HG02642 (cell line): Measurements from ENCODE around the gene KRR1.
A peak's percentile ranks its signal among the peaks of the same experiment; 100 is the strongest.
"Not testable (repeated sequence)": the region's sequence is repeated elsewhere in the genome, so short reads cannot be mapped to it uniquely, and the experiment has no call there.

Experiments used
- ATAC-seq: cut with Tn5 transposase; IDR thresholded peaks from one replicate; pipeline ENCODE4 v1.9.1; 2021; ENCODE audit warnings: mild to moderate bottlenecking; ENCODE audit not compliant: unreplicated experiment, poor library complexity

KRR1 gene

GRCh38 chr12:75526655-75527511, 15.5 kb upstream of the KRR1 start:
- ATAC-seq, result peak; percentile 99

GRCh38 chr12:75525263-75525662, 13.9 kb upstream of the KRR1 start:
- no peak for ATAC-seq

GRCh38 chr12:75522124-75522523, 10.7 kb upstream of the KRR1 start:
- not testable (repeated sequence) for ATAC-seq

GRCh38 chr12:75521224-75521623, 9.8 kb upstream of the KRR1 start:
- ATAC-seq, result not testable (repeated sequence)

GRCh38 chr12:75509621-75510020, 1.8 kb downstream of the KRR1 start:
- ATAC-seq, result no peak

- no peak for ATAC-seq
Observed at GRCh38 chr12:75508159-75508558, 3.2 kb downstream of the KRR1 start.

- no peak for ATAC-seq
Observed at GRCh38 chr12:75507086-75507485, 4.3 kb downstream of the KRR1 start.

- ATAC-seq, result peak; percentile 53
Observed at GRCh38 chr12:75505706-75506312, 5.6 kb downstream of the KRR1 start.

GRCh38 chr12:75503866-75504265, 7.5 kb downstream of the KRR1 start:
- no peak for ATAC-seq

- ATAC-seq, result no peak
Observed at GRCh38 chr12:75503459-75503858, 8.0 kb downstream of the KRR1 start.

- ATAC-seq, result no peak
Observed at GRCh38 chr12:75491169-75491568, 20.2 kb downstream of the KRR1 start.

GRCh38 chr12:75489613-75490210, 21.7 kb downstream of the KRR1 start:
- peak; percentile 62 for ATAC-seq

GRCh38 chr12:75489187-75489586, 22.2 kb downstream of the KRR1 start:
- no peak for ATAC-seq

GRCh38 chr12:75488553-75488952, 22.9 kb downstream of the KRR1 start:
- no peak for ATAC-seq

GRCh38 chr12:75487308-75487707, 24.1 kb downstream of the KRR1 start:
- no peak for ATAC-seq

GRCh38 chr12:75484450-75484849, 27.0 kb downstream of the KRR1 start:
- ATAC-seq, result not testable (repeated sequence)

- ATAC-seq, result no peak
Observed at GRCh38 chr12:75483431-75483830, 28.0 kb downstream of the KRR1 start.

- no peak for ATAC-seq
Observed at GRCh38 chr12:75482646-75483045, 28.8 kb downstream of the KRR1 start.

- ATAC-seq, result no peak
Observed at GRCh38 chr12:75481774-75482173, 29.6 kb downstream of the KRR1 start.

GRCh38 chr12:75481013-75481705, 30.2 kb downstream of the KRR1 start:
- peak; percentile 19 for ATAC-seq

- peak; percentile 89 for ATAC-seq
Observed at GRCh38 chr12:75480469-75480949, 30.9 kb downstream of the KRR1 start, which contains the start of gene GLIPR1. GLIPR1 (plus strand) TSS chr12:75480755; CDS start chr12:75480881, 126 bp downstream.
